GM23338 (cell line): ENCODE results near the gene MLST8. TPM values are rescaled to one million over a fixed set of nuclear protein-coding genes. Genes with fewer than 3 reads are reported as not detected.

Experiments
- ATAC-seq: fragments of 200-7000 bp; cut with Tn5 transposase; 3 replicates; pipeline ENCODE4 v1.9.1; 2020
- DNase-seq: peaks from one replicate; pipeline ENCODE4 v3.0.0-alpha.2; 2015; ENCODE audit warnings: low spot score
- H2AFZ ChIP-seq: fragments of 200-600 bp; sonication (generic); 2 replicates; pipeline ENCODE4 v1.8.0; 2016; ENCODE audit warnings: antibody characterized with exemption, mild to moderate bottlenecking, moderate library complexity
- H3F3A ChIP-seq: fragments of 200-600 bp; sonication (generic); replicated peaks from 2 replicates; pipeline ENCODE4 v1.8.0; 2017; ENCODE audit warnings: antibody characterized with exemption, mixed run types, low read depth
- H3K27ac ChIP-seq: fragments of 200-600 bp; sonication (generic); 2 replicates; pipeline ENCODE4 v1.6.1; 2016; ENCODE audit warnings: low read depth
- H3K27me3 ChIP-seq: fragments of 200-600 bp; sonication (generic); 2 replicates; pipeline ENCODE4 v1.8.0; 2016; ENCODE audit warnings: mild to moderate bottlenecking, mixed run types, moderate library complexity; ENCODE audit not compliant: insufficient read depth
- H3K36me3 ChIP-seq: fragments of 200-600 bp; sonication (generic); 2 replicates; pipeline ENCODE4 v1.8.0; 2016; ENCODE audit warnings: mild to moderate bottlenecking; ENCODE audit not compliant: insufficient read depth
- H3K4me1 ChIP-seq: fragments of 200-600 bp; sonication (generic); 2 replicates; pipeline ENCODE4 v1.8.0; 2016; ENCODE audit warnings: mild to moderate bottlenecking, moderate library complexity; ENCODE audit not compliant: insufficient read depth
- H3K4me2 ChIP-seq: fragments of 200-600 bp; sonication (generic); 2 replicates; pipeline ENCODE4 v1.7.1; 2017; ENCODE audit warnings: mixed run types
- H3K4me3 ChIP-seq: fragments of 200-600 bp; sonication (generic); 2 replicates; pipeline ENCODE4 v1.6.1; 2016; ENCODE audit warnings: mixed run types
- H3K79me2 ChIP-seq: fragments of 200-600 bp; sonication (generic); replicated peaks from 2 replicates; pipeline ENCODE4 v1.8.0; 2017; ENCODE audit warnings: mild to moderate bottlenecking; ENCODE audit not compliant: insufficient read depth
- H3K9me2 ChIP-seq: fragments of 200-600 bp; sonication (generic); 2 replicates; pipeline ENCODE4 v1.8.0; 2017; ENCODE audit not compliant: insufficient read depth
- H4K20me1 ChIP-seq: fragments of 200-600 bp; sonication (generic); replicated peaks from 2 replicates; pipeline ENCODE4 v1.8.0; 2017; ENCODE audit warnings: mild to moderate bottlenecking; ENCODE audit not compliant: insufficient read depth
- H3K27ac Mint-ChIP-seq: 2 replicates; pipeline ENCODE4 v1.8.0; 2020; ENCODE audit warnings: inconsistent platforms, mild to moderate bottlenecking, moderate library complexity, mixed read lengths
- H3K27me3 Mint-ChIP-seq: 3 replicates; pipeline ENCODE4 v1.8.0; 2022; ENCODE audit warnings: low read depth, mild to moderate bottlenecking, moderate library complexity, mixed read lengths, inconsistent platforms; ENCODE audit not compliant: insufficient read depth, poor library complexity
- H3K36me3 Mint-ChIP-seq: 3 replicates; pipeline ENCODE4 v1.8.0; 2021; ENCODE audit warnings: low read depth, mild to moderate bottlenecking, inconsistent platforms, moderate library complexity, mixed read lengths
- H3K4me1 Mint-ChIP-seq: 3 replicates; pipeline ENCODE4 v1.8.0; 2020; ENCODE audit warnings: mild to moderate bottlenecking, inconsistent platforms, mixed read lengths
- H3K4me3 Mint-ChIP-seq: 3 replicates; pipeline ENCODE4 v1.8.0; 2021; ENCODE audit warnings: moderate library complexity, mild to moderate bottlenecking, inconsistent platforms, mixed read lengths
- H3K9me3 Mint-ChIP-seq: 3 replicates; pipeline ENCODE4 v1.8.0; 2020; ENCODE audit warnings: moderate library complexity, mild to moderate bottlenecking, inconsistent platforms, mixed read lengths
- CTCF ChIP-seq, 2 experiments: fragments of 200-600 bp in 1 of 2; sonication (generic) in 1 of 2; conservative IDR thresholded peaks; 2 replicates each; pipeline versions ENCODE4 v1.5.1 to v1.6.1; 2016 to 2017; ENCODE audit warnings: antibody characterized with exemption in 2 of 2, low read depth in 2 of 2, mild to moderate bottlenecking in 2 of 2, moderate library complexity in 1 of 2
- REST ChIP-seq: IDR thresholded peaks from one replicate; pipeline ENCODE4 v1.6.1; 2018; ENCODE audit warnings: antibody characterized with exemption; ENCODE audit not compliant: unreplicated experiment
- ZNF462 ChIP-seq: fragments of 250-450 bp; sonication (Bioruptor Pico); IDR thresholded peaks from 2 replicates; pipeline ENCODE4 v1.5.0; 2020; ENCODE audit warnings: mild to moderate bottlenecking, moderate library complexity
- polyA plus RNA-seq: library from polyadenylated mRNA; unstranded; fragments of >200 nt; fragmentation: Nextera tagmentation; extraction: Ambion mirVana; gene quantifications from 2 replicates; pipeline ENCODE4 v1.2.1, GENCODE V29; 2016
- total RNA-seq: library from RNA; depleted of rRNA; stranded (reverse); fragments of >200 nt; shearing (Covaris generic); gene quantifications from 2 replicates; pipeline ENCODE4 v1.2.3, GENCODE V29; 2014

MLST8 gene
- total and polyA plus RNA-seq, 2 experiments from 2014 or later: 58.8 to 138 TPM

GRCh38 chr16:2235695-2236336, 30.6 kb downstream of the MLST8 start:
- Mint-ChIP-seq H3K4me3 (peak overlapping the region; percentile 53; the same call in 2 of the 3 replicates), H3K36me3 (0 out of 3 replicates have a peak, but pooled peaks cover 8% of the 10 kb centered on the region), H3K27ac (no peak overlapping the region), H3K4me1 (no peaks in the 10 kb centered on the region), H3K9me3 (no peaks in the 10 kb centered on the region), H3K27me3 (peaks cover 25% of the 10 kb centered on the region)
- ATAC-seq (no peak), DNase-seq (no peak)
- Histone ChIP-seq H3K79me2 (no peaks in the 10 kb centered on the region), H3K4me3 (peak overlapping the region; percentile 65), H3K27me3 (peaks cover 18% of the 10 kb centered on the region), H3K4me1 (no peaks in the 10 kb centered on the region), H3K36me3 (0 out of 2 replicates have a peak, but pooled peaks cover 5% of the 10 kb centered on the region), H3F3A (peaks cover 2% of the 10 kb centered on the region; the same call in 1 of the 2 replicates), H2AFZ (no peak overlapping the region), H3K4me2 (peak overlapping the region; percentile 92), H3K9me2 (no peaks in the 10 kb centered on the region), H4K20me1 (no peaks in the 10 kb centered on the region; the same call in 1 of the 2 replicates), H3K27ac (no peak overlapping the region)
- no peak for TF ChIP-seq ZNF462 (CRISPR knock-in tag)

- no peaks in the 10 kb centered on the region for H3K4me1 Mint-ChIP-seq
- no peak within 1 kb of the TSS for H3K27ac Mint-ChIP-seq
- no peaks in the 10 kb centered on the region for H3K9me3 Mint-ChIP-seq
- peaks cover 27% of the 10 kb centered on the region for H3K27me3 Mint-ChIP-seq
- no peak within 1 kb of the TSS for H3K27ac ChIP-seq
- 0 out of 2 replicates have a peak, but pooled peaks cover 5% of the 10 kb centered on the region for H3K36me3 ChIP-seq
- no peaks in the 10 kb centered on the region for H3K4me1 ChIP-seq
- no peaks in the 10 kb centered on the region for H3K79me2 ChIP-seq
- H4K20me1 ChIP-seq: no peaks in the 10 kb centered on the region; the same call in 1 of the 2 replicates
- H3K27me3 ChIP-seq: peaks cover 18% of the 10 kb centered on the region
- peak within 1 kb of the TSS; percentile 65 for H3K4me3 ChIP-seq
- H3K4me2 ChIP-seq: peak within 1 kb of the TSS; percentile 92
- DNase-seq: peak; percentile 68
- peaks cover 9% of the 10 kb centered on the region; the same call in 1 of the 3 replicates for H3K36me3 Mint-ChIP-seq
- peak; percentile 43 for ATAC-seq
- H3K9me2 ChIP-seq: no peaks in the 10 kb centered on the region
- H3K4me3 Mint-ChIP-seq: peak within 1 kb of the TSS; percentile 57
- TF ChIP-seq CTCF (conservative IDR thresholded peaks at IDR 0.05; ENCODE audit: low read depth in 2 of 2): peak in 1 of 2 experiments; percentile 18; a peak in 1 of 4 replicates
- no peak for TF ChIP-seq REST
- H3F3A ChIP-seq: peaks cover 2% of the 10 kb centered on the region; the same call in 1 of the 2 replicates
- no peak within 1 kb of the TSS for H2AFZ ChIP-seq
Observed at GRCh38 chr16:2236337-2237101, 31.3 kb downstream of the MLST8 start, which contains the start of gene DNASE1L2. Gene DNASE1L2, plus strand, starts transcription at chr16:2236444. Its CDS starts 373 bp downstream, at chr16:2236817.
